ENCODE results near the gene MORN4. TPM values are rescaled to one million over a fixed set of nuclear protein-coding genes. Genes with fewer than 3 reads are reported as not detected.
A peak's percentile ranks its signal among the peaks of the same experiment; 100 is the strongest.

MORN4 gene
- total and polyA plus RNA-seq, 9 of the 15 experiments (the other 6 are each of a cell fraction or from before 2014, with no cell fraction given) = 8.3 to 23.9 (median 11.7) TPM

DNA sequence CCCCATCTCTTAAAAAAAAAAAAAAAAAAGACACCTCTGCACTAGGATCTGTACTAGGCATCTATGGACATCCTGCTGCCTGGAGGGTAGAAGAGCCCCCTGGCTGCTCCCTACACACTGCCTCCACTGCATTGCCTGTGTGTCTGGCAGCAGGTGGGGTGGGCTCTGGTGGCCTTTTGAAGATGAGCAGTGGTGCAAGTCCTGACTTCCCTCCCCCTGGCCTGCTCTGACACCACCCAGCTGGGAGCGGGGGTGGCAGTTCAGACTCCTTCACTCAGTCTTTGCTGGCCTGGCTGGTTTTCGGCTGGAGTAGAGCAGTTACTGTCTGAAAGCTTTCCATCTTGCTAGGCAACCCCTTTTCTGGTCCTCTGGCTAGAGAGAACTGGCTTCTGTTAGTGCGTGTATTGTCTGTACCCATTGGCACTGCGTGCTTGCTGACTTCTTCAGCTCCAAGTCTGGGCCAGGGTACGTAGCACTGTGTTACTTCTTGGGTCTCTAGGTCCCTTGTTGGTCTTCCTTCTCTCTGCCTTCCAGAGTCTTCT, 26.1 kb downstream of the MORN4 start:
- WGBS (ENCODE audit: insufficient coverage, low coverage, missing lambda C conversion rate) = 64% methylated on average over 5 of the region's 5 CpGs
- Histone ChIP-seq H4K20me1 (replicated peaks; ENCODE audit: control insufficient read depth, insufficient read depth, low read length) (no peaks in the 10 kb centered on the region), H3K9ac (ENCODE audit: insufficient read depth in 1 of 2, low read depth in 2 of 2, low read length in 2 of 2) (peak overlapping the region in 1 of 2 experiments; percentile 35; a peak in 1 of 4 replicates), H3K79me2 (ENCODE audit: control insufficient read depth, insufficient read depth, low read length) (no peaks in the 10 kb centered on the region), H3K27ac (ENCODE audit: extremely low read depth, low read depth, low read length) (no peak overlapping the region), H2AFZ (ENCODE audit: low read depth, low read length) (no peak overlapping the region), H3K4me2 (ENCODE audit: insufficient read depth, low read length) (no peak overlapping the region), H3K36me3 (ENCODE audit: control insufficient read depth, insufficient read depth, low read length) (no peaks in the 10 kb centered on the region), H3K9me1 (ENCODE audit: control insufficient read depth, insufficient read depth, low read length) (no peaks in the 10 kb centered on the region), H3K27me3 (ENCODE audit: control insufficient read depth in 2 of 2, insufficient read depth in 2 of 2, low read length in 2 of 2) (no peaks in the 10 kb centered on the region), H3K4me1 (replicated peaks in 1 of 2; ENCODE audit: control insufficient read depth in 2 of 2, insufficient read depth in 2 of 2, low read length in 2 of 2) (peaks cover 0 to 5% of the 10 kb centered on the region in 2 experiments; a peak in 2 of 5 replicates), H3K4me3 (no peak overlapping the region), H3K9me3 (replicated peaks; ENCODE audit: control insufficient read depth, insufficient read depth, low read depth, low read length) (no peaks in the 10 kb centered on the region)
- no peak for FAIRE-seq
- in situ Hi-C loops (cut with MboI) (no loop called here), intact Hi-C loops (cut with micrococcal nuclease) (no loop called here)
- CTCF ChIA-PET (ENCODE audit: low intra/inter-chr PET ratio) = no interaction called here
- POLR2A ChIA-PET = no interaction called here
- no TSS peak for BruUV-seq (replicated peaks)
- TF ChIP-seq, protein P1, sequence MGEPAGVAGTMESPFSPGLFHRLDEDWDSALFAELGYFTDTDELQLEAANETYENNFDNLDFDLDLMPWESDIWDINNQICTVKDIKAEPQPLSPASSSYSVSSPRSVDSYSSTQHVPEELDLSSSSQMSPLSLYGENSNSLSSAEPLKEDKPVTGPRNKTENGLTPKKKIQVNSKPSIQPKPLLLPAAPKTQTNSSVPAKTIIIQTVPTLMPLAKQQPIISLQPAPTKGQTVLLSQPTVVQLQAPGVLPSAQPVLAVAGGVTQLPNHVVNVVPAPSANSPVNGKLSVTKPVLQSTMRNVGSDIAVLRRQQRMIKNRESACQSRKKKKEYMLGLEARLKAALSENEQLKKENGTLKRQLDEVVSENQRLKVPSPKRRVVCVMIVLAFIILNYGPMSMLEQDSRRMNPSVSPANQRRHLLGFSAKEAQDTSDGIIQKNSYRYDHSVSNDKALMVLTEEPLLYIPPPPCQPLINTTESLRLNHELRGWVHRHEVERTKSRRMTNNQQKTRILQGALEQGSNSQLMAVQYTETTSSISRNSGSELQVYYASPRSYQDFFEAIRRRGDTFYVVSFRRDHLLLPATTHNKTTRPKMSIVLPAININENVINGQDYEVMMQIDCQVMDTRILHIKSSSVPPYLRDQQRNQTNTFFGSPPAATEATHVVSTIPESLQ (CRISPR knock-in tag; IDR thresholded peaks at IDR 0.05) = no peak
- TF ChIP-seq HCFC1 (IDR thresholded peaks at IDR 0.05; ENCODE audit: low read depth, low read length) (no peak), ZNF133 (CRISPR knock-in tag; IDR thresholded peaks at IDR 0.05) (no peak), KDM1A (IDR thresholded peaks at IDR 0.05) (no peak), ERF (CRISPR knock-in tag; IDR thresholded peaks at IDR 0.05) (no peak), CHD2 (IDR thresholded peaks at IDR 0.05; ENCODE audit: low read depth, low read length) (no peak), HNRNPL (IDR thresholded peaks at IDR 0.05; ENCODE audit: low read depth, low read length) (no peak), STAT5B (CRISPR knock-in tag; IDR thresholded peaks at IDR 0.05) (no peak), MEF2D (tag; conservative IDR thresholded peaks at IDR 0.05; ENCODE audit: low read depth) (no peak)
- TF ChIP-seq, protein P2, sequence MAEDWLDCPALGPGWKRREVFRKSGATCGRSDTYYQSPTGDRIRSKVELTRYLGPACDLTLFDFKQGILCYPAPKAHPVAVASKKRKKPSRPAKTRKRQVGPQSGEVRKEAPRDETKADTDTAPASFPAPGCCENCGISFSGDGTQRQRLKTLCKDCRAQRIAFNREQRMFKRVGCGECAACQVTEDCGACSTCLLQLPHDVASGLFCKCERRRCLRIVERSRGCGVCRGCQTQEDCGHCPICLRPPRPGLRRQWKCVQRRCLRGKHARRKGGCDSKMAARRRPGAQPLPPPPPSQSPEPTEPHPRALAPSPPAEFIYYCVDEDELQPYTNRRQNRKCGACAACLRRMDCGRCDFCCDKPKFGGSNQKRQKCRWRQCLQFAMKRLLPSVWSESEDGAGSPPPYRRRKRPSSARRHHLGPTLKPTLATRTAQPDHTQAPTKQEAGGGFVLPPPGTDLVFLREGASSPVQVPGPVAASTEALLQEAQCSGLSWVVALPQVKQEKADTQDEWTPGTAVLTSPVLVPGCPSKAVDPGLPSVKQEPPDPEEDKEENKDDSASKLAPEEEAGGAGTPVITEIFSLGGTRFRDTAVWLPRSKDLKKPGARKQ (CRISPR knock-in tag; IDR thresholded peaks at IDR 0.05) = no peak
- TF ChIP-seq, protein P3, sequence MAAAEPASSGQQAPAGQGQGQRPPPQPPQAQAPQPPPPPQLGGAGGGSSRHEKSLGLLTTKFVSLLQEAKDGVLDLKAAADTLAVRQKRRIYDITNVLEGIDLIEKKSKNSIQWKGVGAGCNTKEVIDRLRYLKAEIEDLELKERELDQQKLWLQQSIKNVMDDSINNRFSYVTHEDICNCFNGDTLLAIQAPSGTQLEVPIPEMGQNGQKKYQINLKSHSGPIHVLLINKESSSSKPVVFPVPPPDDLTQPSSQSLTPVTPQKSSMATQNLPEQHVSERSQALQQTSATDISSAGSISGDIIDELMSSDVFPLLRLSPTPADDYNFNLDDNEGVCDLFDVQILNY (CRISPR knock-in tag; IDR thresholded peaks at IDR 0.05) = no peak
- TF ChIP-seq, protein P4, sequence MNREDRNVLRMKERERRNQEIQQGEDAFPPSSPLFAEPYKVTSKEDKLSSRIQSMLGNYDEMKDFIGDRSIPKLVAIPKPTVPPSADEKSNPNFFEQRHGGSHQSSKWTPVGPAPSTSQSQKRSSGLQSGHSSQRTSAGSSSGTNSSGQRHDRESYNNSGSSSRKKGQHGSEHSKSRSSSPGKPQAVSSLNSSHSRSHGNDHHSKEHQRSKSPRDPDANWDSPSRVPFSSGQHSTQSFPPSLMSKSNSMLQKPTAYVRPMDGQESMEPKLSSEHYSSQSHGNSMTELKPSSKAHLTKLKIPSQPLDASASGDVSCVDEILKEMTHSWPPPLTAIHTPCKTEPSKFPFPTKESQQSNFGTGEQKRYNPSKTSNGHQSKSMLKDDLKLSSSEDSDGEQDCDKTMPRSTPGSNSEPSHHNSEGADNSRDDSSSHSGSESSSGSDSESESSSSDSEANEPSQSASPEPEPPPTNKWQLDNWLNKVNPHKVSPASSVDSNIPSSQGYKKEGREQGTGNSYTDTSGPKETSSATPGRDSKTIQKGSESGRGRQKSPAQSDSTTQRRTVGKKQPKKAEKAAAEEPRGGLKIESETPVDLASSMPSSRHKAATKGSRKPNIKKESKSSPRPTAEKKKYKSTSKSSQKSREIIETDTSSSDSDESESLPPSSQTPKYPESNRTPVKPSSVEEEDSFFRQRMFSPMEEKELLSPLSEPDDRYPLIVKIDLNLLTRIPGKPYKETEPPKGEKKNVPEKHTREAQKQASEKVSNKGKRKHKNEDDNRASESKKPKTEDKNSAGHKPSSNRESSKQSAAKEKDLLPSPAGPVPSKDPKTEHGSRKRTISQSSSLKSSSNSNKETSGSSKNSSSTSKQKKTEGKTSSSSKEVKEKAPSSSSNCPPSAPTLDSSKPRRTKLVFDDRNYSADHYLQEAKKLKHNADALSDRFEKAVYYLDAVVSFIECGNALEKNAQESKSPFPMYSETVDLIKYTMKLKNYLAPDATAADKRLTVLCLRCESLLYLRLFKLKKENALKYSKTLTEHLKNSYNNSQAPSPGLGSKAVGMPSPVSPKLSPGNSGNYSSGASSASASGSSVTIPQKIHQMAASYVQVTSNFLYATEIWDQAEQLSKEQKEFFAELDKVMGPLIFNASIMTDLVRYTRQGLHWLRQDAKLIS (CRISPR knock-in tag; IDR thresholded peaks at IDR 0.05) = no peak
- TF ChIP-seq, protein P5, sequence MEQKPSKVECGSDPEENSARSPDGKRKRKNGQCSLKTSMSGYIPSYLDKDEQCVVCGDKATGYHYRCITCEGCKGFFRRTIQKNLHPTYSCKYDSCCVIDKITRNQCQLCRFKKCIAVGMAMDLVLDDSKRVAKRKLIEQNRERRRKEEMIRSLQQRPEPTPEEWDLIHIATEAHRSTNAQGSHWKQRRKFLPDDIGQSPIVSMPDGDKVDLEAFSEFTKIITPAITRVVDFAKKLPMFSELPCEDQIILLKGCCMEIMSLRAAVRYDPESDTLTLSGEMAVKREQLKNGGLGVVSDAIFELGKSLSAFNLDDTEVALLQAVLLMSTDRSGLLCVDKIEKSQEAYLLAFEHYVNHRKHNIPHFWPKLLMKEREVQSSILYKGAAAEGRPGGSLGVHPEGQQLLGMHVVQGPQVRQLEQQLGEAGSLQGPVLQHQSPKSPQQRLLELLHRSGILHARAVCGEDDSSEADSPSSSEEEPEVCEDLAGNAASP (IDR thresholded peaks at IDR 0.05) = no peak
- no peak for DNase-seq (ENCODE audit: extremely low read depth in 1 of 4, low spot score in 3 of 4)
- ATAC-seq = no peak
